GM19395 (cell line): ENCODE data around the gene PDE12.

Experiments
- ATAC-seq: cut with Tn5 transposase; IDR thresholded peaks from one replicate; pipeline ENCODE4 v1.9.1; 2021; ENCODE audit warnings: mild to moderate bottlenecking, moderate library complexity; ENCODE audit not compliant: unreplicated experiment

The PDE12 gene, protein sequence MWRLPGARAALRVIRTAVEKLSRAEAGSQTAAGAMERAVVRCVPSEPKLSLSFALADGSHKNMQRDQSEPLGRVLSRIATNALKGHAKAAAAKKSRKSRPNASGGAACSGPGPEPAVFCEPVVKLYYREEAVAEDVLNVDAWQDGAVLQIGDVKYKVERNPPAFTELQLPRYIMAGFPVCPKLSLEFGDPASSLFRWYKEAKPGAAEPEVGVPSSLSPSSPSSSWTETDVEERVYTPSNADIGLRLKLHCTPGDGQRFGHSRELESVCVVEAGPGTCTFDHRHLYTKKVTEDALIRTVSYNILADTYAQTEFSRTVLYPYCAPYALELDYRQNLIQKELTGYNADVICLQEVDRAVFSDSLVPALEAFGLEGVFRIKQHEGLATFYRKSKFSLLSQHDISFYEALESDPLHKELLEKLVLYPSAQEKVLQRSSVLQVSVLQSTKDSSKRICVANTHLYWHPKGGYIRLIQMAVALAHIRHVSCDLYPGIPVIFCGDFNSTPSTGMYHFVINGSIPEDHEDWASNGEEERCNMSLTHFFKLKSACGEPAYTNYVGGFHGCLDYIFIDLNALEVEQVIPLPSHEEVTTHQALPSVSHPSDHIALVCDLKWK

DNA sequence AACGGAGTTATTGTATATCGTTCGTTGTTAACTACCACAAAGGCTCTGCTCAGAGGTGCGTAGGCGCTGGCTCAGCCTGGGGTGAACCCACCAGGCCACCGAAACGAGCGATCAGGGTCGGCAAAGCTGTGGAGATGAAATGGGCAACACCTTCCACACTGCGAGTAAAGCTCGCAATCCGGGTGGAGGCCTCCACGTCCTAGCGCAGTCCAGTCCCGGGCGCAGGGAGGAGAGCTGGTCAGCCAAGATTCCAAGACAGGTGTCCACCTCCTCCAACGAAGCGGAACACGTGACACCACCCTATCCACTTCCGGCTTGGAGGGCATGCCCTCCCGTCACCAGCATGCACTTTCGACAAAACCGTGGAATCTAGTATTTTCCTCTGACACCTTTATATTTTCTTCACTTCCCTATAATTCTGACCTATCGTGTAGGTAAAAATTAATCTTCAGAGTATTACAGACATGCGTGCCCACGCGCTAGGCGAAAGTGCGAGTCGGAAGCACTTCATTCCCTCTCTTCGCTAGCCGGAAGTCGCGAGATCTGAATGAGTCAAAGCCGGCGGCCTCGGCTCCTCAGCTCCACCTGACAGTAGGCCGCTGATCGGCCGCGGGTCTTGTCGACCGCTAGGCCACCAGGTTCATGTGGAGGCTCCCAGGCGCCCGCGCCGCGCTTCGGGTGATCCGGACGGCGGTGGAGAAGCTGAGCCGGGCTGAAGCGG lies at the start of gene PDE12:
Gene PDE12 (plus strand): TSS at position 537 of the 721 bp plus-strand sequence. CDS start 106 bp downstream, at position 643.
- ATAC-seq: peak; percentile 87

DNA sequence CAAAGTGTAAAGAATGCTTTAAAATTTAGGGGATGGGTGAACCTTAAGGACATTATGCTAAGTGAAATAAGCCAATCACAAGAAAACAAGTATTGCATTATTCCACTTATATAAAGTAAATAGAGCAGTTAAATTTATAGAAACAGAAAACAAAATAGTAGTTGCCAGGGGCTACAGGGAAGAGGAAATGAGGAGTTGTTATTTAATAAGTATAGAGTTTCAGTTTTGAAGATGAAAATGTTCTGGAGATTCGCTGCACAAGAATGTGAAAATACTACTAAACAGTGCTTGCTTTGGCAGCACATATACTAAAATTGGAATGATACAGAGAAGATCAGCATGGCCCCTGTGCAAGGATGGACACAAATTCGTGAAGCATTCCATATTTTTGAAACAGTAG lies 43.9 kb upstream of the PDE12 start:
- ATAC-seq: no peak

DNA sequence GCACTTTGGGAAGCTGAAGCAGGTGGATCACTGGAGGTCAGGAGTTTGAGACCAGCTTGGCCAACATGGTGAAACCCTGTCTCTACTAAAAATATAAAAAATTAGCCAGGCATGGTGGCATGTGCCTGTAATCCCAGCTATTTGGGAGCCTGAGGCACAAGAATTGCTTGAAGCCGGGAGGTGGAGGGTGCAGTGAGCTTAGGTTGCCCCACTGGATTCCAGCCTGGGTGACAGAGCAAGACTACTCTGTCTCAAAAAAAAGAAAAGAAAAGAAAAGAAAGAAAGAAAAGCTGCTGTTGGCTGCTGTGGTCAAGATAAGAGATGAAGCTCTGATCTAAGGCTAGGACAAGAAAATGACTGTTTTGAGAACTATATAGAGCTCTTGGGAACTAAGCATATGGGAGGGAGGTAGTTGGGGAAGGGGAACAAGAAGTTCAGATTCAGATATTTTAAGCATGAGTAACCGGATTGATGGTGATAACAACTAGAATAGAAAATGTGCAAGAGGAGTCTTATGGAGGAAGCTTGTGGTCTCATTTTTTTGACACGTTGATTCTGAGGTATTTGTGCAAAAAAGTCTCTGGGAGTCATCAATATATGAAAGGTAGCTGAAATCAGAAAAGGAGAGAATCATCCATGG lies 37.7 kb upstream of the PDE12 start:
- no peak for ATAC-seq

DNA sequence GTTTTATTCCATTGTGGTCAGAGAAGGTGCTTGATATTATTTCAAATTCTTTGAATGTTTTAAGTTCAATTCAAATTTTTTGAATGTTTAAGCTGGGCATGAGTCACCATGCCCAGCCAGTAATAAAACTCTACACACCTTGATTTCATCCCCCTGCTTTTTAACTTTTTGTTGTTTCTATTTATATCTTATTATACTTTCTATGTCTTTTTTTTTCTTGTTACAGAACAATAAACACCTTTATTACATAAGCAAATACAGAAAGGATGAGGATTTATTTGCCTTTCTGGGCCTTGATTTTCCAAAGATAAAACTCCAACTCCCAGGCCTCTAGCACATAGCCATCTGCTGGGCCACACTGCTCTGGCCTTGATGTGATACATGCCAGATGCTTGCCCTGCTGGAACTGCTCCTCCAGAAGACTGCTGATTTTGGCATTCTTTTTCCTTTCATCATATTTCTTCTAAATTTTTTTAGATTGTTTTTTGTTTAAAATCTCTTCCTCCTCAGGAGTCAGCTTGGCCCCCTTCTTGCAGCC lies 25.9 kb upstream of the PDE12 start:
- no peak for ATAC-seq

DNA sequence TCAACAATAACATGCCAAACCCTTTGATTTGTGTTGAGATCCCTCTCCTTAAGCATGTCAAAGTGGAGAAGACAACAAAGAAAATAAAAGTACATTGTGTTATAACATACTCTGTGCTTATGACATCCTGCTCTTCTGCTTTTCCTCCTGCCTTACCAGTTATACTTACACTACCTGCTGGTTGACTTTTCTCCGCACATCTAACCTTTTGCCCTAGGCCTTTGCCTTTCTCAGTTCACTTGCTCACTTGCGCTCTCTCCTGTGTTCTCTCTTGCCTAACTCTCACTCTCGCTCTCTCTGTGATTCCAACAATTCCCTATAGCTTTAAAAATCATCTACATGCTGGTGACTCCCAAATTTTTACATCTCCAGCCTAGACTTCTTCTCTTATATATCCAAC lies 17.6 kb upstream of the PDE12 start:
- no peak for ATAC-seq

DNA sequence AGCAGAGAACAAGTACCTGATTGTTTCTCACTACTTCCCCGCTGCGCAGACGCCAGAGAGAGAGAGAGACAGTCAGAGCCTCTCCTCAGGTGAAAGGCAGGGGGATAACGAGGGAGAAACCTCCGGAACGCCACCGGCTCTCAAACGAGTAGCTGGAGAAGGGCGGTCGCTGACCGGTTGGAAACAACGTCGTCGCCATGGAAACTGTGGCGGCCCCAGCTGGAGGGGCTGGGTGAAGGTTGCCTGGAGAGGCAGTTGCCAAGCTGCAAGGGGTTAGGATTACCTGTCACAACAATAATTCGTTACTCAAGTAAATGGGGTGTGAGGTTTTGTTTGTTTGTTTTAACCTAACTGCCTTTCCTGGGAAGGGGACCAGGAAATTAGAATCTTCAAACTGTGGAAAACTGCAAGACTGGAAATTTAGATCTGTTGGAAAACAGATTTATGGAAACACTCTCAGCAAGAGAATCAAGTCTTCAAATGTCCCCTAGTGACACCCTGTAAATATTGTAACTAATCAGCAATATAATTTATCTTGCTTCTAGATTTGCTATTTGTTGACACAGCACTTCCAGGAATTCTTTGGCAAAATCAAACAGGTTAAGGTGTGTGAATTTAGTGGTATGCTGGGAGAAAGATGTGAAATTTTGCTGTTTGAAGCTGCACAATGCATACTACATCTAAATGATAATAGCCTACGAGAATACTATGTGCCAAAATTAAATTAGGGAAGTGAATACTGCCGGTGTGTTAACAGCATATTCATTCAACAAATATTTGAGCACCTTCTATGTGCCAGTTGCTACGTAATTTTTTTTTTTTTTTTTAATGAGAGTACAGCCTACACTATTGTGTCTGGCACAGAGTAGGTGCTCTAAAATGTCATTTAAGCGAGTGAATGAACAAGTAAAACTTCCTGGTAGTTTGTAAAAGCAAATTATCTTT lies 11.6 kb upstream of the PDE12 start, which contains the start of gene DNAH12:
Gene DNAH12 (minus strand): TSS at position 164 of the 945 bp plus-strand sequence. CDS start 1,474 bp downstream, outside the sequence.
- no peak for ATAC-seq

DNA sequence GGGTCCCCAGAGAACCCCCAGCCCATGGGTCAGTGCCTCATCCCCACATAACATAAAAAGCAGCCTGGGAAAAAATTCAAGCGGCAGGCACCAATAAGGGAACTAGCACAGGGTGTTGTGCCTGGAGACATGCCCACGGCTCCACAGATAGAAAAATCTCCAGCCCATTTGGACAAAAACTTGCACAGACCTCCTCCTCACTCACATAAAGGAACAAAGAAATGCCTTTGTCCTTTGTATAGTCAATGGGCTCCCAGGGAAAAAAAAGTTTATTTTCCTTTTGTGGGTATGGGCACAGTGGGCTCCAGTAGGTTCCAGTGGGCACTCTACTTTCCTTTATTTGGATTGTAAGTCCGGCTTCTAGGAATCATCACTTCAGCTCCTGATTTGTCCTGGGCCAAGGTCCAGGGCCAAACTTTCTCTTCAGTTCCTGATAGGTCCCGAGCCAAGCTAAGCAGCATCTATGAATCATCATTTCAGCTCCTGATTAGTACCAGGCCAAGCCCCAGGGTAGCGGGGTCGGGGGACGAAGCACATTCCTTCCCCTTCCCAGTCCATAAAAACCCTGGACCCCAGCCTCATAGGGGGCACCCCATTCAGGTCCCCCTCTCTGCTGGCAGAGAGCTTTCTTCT lies 10.3 kb upstream of the PDE12 start:
- ATAC-seq: no peak

DNA sequence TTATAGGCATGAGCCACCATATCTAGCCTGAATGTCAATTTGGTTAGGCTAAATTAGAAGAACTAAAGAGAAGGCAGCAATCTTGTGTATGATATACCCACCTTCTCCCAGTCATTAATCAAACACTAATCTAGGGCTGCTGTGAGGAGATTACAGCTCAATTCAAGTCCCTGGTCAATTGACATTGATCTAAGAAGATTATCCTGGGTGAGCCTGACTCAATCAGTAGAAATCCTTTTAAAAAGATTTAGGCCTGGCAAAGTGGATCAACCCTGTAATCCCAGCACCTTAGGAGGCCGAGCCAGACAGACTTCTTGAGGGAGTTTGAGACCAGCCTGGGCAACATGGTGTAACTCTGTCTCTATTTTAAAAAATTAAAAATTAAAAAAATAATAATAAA lies 9.5 kb upstream of the PDE12 start:
- ATAC-seq: no peak

DNA sequence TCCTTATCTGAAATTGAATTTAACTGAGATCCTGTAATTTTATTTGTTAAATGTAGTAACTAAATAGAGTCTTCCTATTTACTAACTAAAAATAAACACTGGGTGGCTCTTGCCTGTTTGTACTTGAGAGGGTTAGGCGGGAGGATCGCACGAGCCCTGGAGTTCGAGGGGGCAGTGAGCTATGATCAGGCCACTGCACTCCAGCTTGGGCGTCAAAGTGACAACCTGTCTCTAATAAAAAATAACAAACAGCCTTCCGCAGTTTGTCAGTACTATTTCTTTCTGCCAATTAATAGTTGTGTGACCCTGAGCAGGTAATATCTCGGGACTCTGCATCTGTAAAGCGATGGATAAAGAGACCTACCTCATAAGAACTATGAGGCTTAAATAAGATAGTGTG lies 768 bp upstream of the PDE12 start:
- ATAC-seq: no peak

DNA sequence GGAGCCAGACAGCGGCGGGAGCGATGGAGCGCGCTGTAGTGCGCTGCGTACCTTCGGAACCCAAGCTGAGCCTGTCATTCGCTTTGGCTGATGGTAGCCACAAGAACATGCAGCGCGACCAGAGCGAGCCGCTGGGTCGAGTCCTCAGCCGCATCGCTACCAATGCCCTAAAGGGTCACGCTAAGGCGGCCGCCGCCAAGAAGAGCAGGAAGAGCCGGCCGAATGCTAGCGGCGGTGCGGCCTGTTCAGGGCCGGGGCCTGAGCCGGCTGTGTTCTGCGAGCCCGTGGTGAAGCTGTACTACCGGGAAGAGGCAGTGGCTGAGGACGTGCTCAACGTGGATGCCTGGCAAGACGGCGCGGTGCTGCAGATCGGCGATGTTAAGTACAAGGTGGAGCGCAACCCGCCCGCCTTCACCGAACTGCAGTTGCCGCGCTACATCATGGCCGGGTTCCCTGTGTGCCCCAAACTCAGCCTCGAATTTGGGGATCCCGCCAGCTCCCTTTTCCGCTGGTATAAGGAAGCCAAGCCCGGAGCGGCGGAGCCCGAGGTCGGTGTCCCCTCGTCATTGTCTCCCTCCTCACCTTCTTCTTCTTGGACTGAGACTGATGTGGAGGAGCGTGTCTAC lies 498 bp downstream of the PDE12 start:
- peak; percentile 35 for ATAC-seq

DNA sequence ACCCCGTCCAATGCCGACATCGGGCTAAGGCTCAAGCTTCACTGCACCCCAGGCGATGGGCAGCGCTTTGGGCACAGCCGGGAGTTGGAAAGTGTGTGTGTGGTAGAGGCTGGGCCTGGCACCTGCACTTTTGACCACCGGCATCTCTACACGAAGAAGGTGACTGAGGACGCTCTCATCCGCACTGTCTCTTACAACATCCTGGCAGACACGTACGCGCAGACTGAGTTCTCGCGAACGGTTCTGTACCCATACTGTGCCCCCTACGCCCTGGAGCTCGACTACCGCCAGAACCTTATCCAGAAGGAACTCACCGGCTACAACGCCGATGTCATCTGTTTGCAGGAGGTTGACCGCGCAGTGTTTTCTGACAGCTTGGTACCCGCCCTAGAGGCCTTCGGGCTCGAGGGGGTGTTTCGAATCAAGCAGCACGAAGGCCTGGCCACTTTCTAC lies 1.0 kb downstream of the PDE12 start:
- peak; percentile 20 for ATAC-seq

DNA sequence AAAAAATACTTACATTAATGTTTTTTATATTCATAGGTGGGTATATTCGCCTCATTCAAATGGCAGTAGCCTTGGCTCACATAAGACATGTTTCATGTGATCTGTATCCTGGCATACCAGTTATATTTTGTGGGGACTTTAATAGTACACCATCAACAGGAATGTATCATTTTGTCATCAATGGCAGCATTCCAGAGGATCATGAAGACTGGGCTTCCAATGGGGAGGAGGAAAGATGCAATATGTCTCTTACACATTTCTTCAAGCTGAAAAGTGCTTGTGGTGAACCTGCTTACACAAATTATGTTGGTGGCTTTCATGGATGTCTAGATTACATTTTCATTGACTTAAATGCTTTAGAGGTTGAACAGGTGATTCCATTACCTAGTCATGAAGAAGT lies 3.5 kb downstream of the PDE12 start:
- ATAC-seq: no peak

DNA sequence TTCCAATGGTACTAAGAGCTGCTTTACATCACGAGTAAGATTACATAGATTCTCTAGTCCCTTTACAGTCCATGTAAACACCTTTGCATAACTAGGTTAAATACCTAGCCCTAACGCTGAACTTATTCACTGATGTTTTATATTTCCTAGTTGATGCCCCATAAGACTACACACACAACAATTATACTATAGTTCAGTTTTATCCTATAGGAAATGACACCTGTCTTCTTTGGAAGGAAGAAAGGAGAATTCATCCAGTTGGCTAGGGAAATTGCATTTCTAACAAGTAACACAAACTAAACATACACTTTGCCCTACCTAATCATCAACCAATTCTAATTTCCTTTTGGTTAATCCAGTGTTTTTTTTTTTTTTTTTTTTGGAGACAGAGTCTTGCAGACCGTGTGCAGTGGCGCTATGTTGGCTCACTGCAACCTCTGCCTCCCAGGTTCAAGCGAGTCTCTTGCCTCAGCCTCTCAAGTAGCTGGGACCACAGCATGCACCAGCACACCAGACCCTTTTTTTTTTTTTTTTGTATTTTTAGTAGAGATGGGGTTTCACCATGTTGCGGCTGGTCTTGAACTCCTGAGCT lies 13.9 kb downstream of the PDE12 start:
- no peak for ATAC-seq

DNA sequence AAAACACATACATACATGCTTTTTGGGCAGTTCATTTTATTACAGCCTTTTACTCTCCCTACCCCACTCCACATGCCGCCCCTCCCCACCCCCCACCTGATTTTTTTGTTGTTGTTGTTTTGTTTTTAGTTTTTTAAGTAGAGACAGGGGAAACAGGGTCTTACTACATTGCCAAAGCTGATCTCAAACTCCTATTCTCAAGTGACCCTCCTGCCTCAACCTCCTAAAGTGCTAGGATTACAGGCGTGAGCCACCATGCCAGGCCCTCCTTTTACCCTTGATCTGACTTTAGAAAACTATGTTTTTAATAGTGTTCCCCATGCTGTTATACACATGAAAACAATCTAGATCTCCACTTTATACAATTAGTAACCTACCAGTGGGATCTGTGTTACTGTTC lies 14.8 kb downstream of the PDE12 start:
- no peak for ATAC-seq

DNA sequence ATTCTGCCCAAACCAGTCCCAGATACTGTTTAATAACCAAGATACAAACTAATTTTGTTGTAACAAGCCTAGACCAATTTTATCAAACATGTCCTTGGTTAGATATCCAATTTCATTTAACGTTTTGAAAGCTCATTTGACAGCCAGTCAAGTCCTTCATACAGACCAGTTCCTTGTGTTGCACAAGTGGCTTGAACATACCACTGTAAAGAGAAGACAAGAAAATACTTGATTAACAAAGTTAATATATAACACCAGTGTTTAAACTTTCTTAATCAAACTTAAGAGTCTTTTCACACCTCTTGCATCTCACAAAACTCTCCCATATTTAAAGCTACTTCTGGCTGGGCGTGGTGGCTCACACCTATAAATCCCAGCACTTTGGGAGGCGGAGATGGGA lies 16.0 kb downstream of the PDE12 start:
- ATAC-seq: no peak

DNA sequence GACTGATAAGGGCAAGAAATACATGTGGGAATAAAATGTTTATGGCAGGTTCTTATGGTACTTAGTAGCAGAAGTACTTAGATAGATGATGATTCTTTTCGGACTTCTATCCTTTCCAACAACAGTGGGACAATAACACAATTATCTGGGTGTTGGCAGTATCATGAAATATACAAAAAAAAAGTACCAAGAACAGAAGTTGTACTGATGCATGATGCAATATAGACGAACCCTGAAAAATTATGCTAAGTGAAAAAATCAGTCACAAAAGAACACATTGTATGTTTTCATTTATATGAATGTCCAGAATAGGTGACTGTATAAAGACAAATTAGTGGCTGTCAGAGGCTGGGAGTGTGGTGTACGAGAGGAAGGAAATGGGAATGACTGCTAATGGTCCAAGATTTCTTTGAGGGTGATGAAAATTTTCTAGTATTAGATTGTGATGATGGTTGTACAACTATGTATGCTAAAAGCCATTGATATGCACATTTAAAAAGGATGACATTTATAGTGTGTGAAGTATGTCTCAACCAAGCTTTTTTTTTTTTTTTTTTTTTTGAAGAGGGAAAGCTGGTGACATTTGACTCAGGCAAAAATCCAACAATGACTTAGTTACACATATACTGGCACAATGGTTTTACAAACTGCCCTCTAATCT lies 20.0 kb downstream of the PDE12 start:
- ATAC-seq: no peak

DNA sequence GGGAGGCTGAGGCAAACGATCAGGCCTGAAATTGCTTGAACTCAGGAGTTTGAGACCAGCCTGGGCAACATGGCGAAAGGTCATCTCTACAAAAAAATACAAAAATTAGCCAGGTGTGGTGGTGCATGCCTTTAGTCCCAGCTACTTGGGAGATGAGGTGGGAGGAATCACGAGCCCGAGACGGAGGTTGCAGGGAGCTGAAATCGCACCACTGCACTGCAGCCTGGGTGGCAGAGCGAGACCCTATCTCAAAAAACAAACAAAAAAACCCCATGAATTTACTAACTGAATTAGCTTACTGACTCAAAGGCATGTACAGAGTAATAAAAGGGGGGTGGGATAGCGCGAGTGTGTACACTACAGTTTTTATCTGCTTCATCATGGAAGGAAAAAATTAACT lies 21.7 kb downstream of the PDE12 start:
- ATAC-seq: no peak
